Measurements from ENCODE around the gene ANKRD13B. TPM values are rescaled to one million over a fixed set of nuclear protein-coding genes. Genes with fewer than 3 reads are reported as not detected.

The ANKRD13B gene
- total and polyA plus RNA-seq, 2 of the 13 experiments (the other 11 are each of a cell fraction or from before 2014, with no cell fraction given): 1.7 to 1.8 TPM

DNA sequence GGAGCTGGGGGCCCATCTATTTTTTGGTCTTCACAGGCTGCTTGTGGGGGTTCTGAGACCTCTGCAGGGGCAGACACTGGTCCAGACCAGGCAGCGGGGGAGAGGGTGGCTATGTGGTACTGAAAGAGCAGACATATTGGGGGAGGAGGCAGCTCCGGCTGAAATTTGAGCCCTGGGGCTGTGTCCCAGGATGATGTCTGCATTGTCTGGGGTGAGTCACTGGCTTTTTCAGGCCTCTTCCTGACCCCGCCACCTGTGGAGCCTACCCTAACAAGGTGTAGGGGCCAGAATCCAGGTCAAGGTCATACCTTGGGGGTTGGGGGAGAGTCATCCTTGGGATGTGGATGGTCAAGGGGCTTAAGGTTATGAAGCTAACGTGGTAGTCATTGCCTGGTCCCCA lies 27.3 kb downstream of the ANKRD13B start:
- intact Hi-C loops (cut with micrococcal nuclease; ENCODE audit: unreplicated experiment): loop anchor here (5.0 kb wide), 1 partner anchor 142 kb away; no protein-coding TSS in a partner anchor
- whole genome bisulfite sequencing (ENCODE audit: low lambda C conversion rate): 40% methylated on average over 3 of the region's 4 CpGs

More for the DNA sequence above, 27.3 kb downstream of the ANKRD13B start:
- Histone ChIP-seq H3K4me3 (replicated peaks in 1 of 3; ENCODE audit: insufficient read depth in 1 of 3, low read depth in 2 of 3, low read length in 3 of 3) (no peak overlapping the region), H2AFZ (ENCODE audit: low read length) (no peak overlapping the region), H3K27me3 (ENCODE audit: control insufficient read depth in 1 of 2, insufficient read depth in 2 of 2, low read length in 2 of 2) (peaks cover 4 to 62% of the 10 kb centered on the region in 2 experiments), H3K4me2 (ENCODE audit: low read depth, low read length) (no peak overlapping the region), H3K36me3 (replicated peaks in 1 of 2; ENCODE audit: control insufficient read depth in 1 of 2, insufficient read depth in 2 of 2, low read length in 2 of 2) (no peaks in the 10 kb centered on the region), H3K79me2 (ENCODE audit: insufficient read depth, low read length) (no peaks in the 10 kb centered on the region), H3K4me1 (ENCODE audit: insufficient read depth, low read length) (peaks cover 68% of the 10 kb centered on the region), H3K9ac (ENCODE audit: insufficient read depth, low read depth, low read length) (no peak overlapping the region), H4K20me1 (ENCODE audit: insufficient read depth, low read length) (no peaks in the 10 kb centered on the region), H3K9me3 (ENCODE audit: low read length) (no peaks in the 10 kb centered on the region), H3K27ac (ENCODE audit: extremely low read length, insufficient read depth, low read length) (no peak overlapping the region)
- FAIRE-seq (no peak), DNase-seq (ENCODE audit: low spot score) (no peak), ATAC-seq (no peak)
- POLR2A ChIA-PET: no interaction called here
- BruUV-seq (replicated peaks): no TSS peak
- in situ Hi-C loops (cut with HindIII; ENCODE audit: extremely low pct_ligation_motif_present, low pct_unique_long_range_greater_than_20kb): loop anchor here (10.0 kb wide), 1 partner anchor 155 kb away; no protein-coding TSS in a partner anchor
- CTCF ChIA-PET (ENCODE audit: low intra/inter-chr PET ratio, low total read pairs): no interaction called here
- TF ChIP-seq BRD4 (CRISPR knock-in tag; IDR thresholded peaks at IDR 0.05) (no peak), ZNF709 (CRISPR knock-in tag; IDR thresholded peaks at IDR 0.05) (no peak), ZNF232 (CRISPR knock-in tag; IDR thresholded peaks at IDR 0.05; ENCODE audit: borderline replicate concordance) (no peak), IKZF1 (IDR thresholded peaks at IDR 0.05) (no peak), FOSL2 (CRISPR knock-in tag; IDR thresholded peaks at IDR 0.05) (peak; percentile 68), RARA (CRISPR knock-in tag; IDR thresholded peaks at IDR 0.05) (0 out of 2 replicates have a peak, but pooled peaks have one; percentile 18), SIN3A (IDR thresholded peaks at IDR 0.05; ENCODE audit: borderline replicate concordance, low read depth, low read length) (no peak), ZBTB8A (CRISPR knock-in tag; IDR thresholded peaks at IDR 0.05; ENCODE audit: borderline replicate concordance, low read depth) (no peak), THAP9 (CRISPR knock-in tag; IDR thresholded peaks at IDR 0.05; ENCODE audit: borderline replicate concordance) (peak; percentile 76), ZNF589 (CRISPR knock-in tag; conservative IDR thresholded peaks at IDR 0.05) (no peak)
- TF ChIP-seq, protein P1, sequence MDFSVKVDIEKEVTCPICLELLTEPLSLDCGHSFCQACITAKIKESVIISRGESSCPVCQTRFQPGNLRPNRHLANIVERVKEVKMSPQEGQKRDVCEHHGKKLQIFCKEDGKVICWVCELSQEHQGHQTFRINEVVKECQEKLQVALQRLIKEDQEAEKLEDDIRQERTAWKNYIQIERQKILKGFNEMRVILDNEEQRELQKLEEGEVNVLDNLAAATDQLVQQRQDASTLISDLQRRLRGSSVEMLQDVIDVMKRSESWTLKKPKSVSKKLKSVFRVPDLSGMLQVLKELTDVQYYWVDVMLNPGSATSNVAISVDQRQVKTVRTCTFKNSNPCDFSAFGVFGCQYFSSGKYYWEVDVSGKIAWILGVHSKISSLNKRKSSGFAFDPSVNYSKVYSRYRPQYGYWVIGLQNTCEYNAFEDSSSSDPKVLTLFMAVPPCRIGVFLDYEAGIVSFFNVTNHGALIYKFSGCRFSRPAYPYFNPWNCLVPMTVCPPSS (IDR thresholded peaks at IDR 0.05): no peak
- TF ChIP-seq, protein P2, sequence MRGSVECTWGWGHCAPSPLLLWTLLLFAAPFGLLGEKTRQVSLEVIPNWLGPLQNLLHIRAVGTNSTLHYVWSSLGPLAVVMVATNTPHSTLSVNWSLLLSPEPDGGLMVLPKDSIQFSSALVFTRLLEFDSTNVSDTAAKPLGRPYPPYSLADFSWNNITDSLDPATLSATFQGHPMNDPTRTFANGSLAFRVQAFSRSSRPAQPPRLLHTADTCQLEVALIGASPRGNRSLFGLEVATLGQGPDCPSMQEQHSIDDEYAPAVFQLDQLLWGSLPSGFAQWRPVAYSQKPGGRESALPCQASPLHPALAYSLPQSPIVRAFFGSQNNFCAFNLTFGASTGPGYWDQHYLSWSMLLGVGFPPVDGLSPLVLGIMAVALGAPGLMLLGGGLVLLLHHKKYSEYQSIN (CRISPR knock-in tag; IDR thresholded peaks at IDR 0.05; ENCODE audit: borderline replicate concordance): no peak

Measured in HepG2 (cell line).